Nephron progenitor cell (in vitro differentiated cells): ENCODE results near the gene ALDH1B1.

ENCODE experiments used
- DNase-seq: peaks from one replicate; pipeline ENCODE4 v3.0.0; 2021
- H3K27ac Mint-ChIP-seq: 2 replicates; pipeline ENCODE4 v1.8.0; 2021; ENCODE audit warnings: mild to moderate bottlenecking, moderate library complexity, mixed read lengths
- H3K27me3 Mint-ChIP-seq: 2 replicates; pipeline ENCODE4 v1.8.0; 2021; ENCODE audit warnings: mild to moderate bottlenecking, low read depth, mixed read lengths; ENCODE audit not compliant: poor library complexity
- H3K36me3 Mint-ChIP-seq: 2 replicates; pipeline ENCODE4 v1.8.0; 2021; ENCODE audit warnings: low read depth, mixed read lengths
- H3K4me1 Mint-ChIP-seq: 2 replicates; pipeline ENCODE4 v1.8.0; 2021; ENCODE audit warnings: mixed read lengths
- H3K4me3 Mint-ChIP-seq: 2 replicates; pipeline ENCODE4 v1.8.0; 2021; ENCODE audit warnings: mild to moderate bottlenecking, moderate library complexity, mixed read lengths
- H3K9me3 Mint-ChIP-seq: 2 replicates; pipeline ENCODE4 v1.8.0; 2021; ENCODE audit warnings: mild to moderate bottlenecking, moderate library complexity, mixed read lengths
- TF ChIP-seq, protein P1 (sequence below): fragments of 200-600 bp; sonication (generic); IDR thresholded peaks from 2 replicates; pipeline ENCODE4 v1.5.0; 2021; ENCODE audit warnings: antibody characterized with exemption

The ALDH1B1 gene

DNA sequence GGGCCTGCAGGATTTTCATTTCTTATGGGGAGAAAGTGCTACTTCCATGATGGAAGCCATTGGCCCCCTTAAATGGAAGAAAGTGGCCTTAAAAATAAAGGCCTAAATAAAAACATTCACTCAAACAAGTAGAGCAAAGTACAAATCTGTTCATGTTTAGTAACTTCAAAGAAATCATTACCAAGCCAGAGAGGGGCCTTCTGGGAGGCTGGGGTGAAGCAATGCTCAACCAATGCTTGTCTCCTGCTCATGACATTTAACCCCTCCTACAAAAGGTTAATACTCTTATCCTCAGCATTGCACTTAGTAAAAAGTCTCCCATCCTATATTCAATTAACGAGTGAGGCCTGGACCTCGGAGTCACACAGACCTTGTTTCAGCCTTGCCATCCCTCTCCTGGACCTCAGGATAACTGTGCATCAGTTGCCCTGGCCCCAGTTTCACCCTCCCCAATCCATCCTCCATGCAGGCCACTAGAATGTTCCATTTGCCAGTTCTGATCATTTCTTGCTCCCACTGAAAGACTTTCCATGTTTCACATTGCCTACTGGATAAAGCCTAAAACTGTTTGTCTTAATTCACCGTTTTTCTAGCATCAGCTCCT is 36.9 kb upstream of the ALDH1B1 start:
- H3K27ac Mint-ChIP-seq: no peak overlapping the region
- no peaks in the 10 kb centered on the region for H3K36me3 Mint-ChIP-seq
- DNase-seq: no peak
- H3K4me1 Mint-ChIP-seq: peaks cover 57% of the 10 kb centered on the region
- H3K9me3 Mint-ChIP-seq: peaks cover 2% of the 10 kb centered on the region
- TF ChIP-seq, protein P1, sequence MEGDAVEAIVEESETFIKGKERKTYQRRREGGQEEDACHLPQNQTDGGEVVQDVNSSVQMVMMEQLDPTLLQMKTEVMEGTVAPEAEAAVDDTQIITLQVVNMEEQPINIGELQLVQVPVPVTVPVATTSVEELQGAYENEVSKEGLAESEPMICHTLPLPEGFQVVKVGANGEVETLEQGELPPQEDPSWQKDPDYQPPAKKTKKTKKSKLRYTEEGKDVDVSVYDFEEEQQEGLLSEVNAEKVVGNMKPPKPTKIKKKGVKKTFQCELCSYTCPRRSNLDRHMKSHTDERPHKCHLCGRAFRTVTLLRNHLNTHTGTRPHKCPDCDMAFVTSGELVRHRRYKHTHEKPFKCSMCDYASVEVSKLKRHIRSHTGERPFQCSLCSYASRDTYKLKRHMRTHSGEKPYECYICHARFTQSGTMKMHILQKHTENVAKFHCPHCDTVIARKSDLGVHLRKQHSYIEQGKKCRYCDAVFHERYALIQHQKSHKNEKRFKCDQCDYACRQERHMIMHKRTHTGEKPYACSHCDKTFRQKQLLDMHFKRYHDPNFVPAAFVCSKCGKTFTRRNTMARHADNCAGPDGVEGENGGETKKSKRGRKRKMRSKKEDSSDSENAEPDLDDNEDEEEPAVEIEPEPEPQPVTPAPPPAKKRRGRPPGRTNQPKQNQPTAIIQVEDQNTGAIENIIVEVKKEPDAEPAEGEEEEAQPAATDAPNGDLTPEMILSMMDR: no peak
- H3K27me3 Mint-ChIP-seq: peaks cover 13% of the 10 kb centered on the region
- no peak overlapping the region for H3K4me3 Mint-ChIP-seq

DNA sequence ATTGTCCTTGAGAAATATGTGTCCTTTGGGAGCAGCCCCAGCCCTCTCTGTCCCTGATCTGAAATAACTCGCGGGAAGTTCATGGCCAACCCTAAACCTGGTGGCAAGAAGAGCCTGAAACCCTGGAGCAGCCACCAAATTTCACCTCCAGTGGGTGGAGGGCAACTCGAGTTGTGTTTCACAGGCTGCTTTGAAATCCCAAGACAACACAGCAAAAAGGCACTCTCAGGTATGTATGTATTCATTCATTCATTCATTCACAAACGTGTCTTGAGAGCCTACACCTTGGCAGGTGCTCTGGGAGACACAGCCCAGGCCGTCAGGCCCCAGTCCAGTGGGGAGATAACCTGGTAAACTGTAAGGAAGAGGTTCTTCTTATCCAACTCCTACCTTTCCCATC is 35.7 kb upstream of the ALDH1B1 start:
- Mint-ChIP-seq H3K4me1 (peaks cover 69% of the 10 kb centered on the region), H3K9me3 (no peaks in the 10 kb centered on the region)

DNA sequence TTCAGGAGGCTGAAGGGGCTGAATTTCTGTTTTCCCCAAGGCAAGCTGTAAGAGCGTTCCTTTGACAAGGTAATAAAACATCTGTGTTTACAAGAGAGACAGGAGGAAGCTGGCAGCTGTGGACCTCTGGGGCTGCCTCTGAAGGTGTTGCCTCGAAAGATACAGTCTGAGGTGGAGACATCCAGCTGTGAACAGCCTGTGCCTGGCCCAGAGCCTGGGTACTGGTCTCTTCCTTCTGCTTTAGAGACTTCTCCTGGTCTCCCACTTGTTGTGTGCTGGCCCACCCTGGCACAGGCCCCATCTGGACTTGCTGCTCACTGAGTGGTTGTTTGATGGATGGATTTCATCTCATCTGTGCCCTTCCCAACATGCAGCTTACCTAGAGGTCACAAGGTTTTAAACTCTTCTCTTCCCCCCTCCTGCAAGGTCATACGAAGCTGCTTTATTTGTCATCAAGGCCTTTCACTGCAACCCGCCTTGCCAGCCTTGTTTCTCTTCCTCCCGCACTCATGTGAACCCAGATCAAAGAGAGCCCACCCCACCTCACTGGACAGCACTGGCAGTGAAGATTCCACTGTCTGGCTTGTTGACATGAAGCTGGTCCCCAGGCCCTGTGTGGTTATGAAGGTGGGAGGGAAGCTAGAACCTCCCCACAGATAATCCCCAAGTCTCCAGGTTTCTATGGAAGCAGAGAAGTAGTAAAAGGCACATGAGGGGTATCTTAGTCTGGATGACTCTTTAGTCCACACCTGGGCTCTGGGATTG is 35.0 kb upstream of the ALDH1B1 start:
- Mint-ChIP-seq H3K27me3 (peaks cover 6% of the 10 kb centered on the region), H3K4me3 (no peak overlapping the region), H3K9me3 (no peaks in the 10 kb centered on the region), H3K27ac (no peak overlapping the region), H3K4me1 (peaks cover 70% of the 10 kb centered on the region), H3K36me3 (no peaks in the 10 kb centered on the region)
- no peak for DNase-seq
- TF ChIP-seq, protein P1: no peak

More for the DNA sequence above, 35.7 kb upstream of the ALDH1B1 start:
- TF ChIP-seq, protein P1: no peak
- H3K36me3 Mint-ChIP-seq: no peaks in the 10 kb centered on the region
- no peak overlapping the region for H3K27ac Mint-ChIP-seq
- no peak overlapping the region for H3K4me3 Mint-ChIP-seq
- peaks cover 11% of the 10 kb centered on the region for H3K27me3 Mint-ChIP-seq
- no peak for DNase-seq

DNA sequence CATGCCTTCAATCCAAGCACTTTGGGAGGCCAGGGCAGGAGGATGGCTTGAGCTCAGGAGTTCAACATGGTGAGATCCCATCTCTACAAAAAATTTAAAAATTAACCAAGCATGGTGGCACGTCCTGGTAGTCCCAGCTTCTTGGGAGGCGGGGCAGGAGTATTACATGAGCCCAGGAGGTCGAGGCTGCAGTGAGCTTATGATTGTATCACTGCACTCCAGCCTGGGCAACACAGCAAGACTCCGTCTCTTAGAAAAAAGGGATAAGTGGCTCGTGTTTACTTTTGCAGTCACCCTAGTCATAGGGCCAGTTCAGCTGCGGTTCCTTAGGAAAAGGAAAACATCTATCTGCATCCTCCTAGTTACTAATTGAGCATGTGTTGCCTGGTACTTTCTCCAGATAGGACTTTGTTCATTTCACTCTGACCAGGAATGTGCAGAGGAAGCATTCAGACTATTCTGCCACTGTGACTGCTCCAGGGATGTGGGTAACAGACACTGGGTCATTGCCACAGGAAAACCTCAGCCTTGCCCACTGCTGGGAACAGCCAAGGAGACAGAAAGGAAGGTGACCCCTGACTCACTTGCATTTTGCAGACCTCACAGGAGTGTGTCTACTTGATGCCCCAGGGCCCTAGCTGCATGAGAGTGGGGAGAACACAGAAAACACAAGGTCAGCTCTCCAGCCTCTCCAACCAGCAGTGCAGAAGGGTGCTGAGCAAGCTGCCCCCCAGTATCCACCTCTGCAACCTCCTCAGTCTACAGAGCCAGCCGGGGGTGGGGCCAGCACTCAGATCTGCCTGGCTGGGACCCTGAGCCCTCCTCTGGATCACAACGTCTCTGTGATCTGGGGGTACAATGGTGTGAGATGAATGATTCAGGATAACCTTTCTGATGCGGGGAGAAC is 33.9 kb upstream of the ALDH1B1 start:
- peaks cover 76% of the 10 kb centered on the region for H3K4me1 Mint-ChIP-seq
- no peaks in the 10 kb centered on the region for H3K9me3 Mint-ChIP-seq
- H3K27ac Mint-ChIP-seq: no peak overlapping the region
- peaks cover 8% of the 10 kb centered on the region for H3K27me3 Mint-ChIP-seq
- no peaks in the 10 kb centered on the region for H3K36me3 Mint-ChIP-seq
- no peak for DNase-seq
- TF ChIP-seq, protein P1: no peak
- H3K4me3 Mint-ChIP-seq: no peak overlapping the region

GRCh38 chr9:38359297-38359653 is 33.2 kb upstream of the ALDH1B1 start:
- Mint-ChIP-seq H3K9me3 (no peaks in the 10 kb centered on the region), H3K4me1 (peaks cover 76% of the 10 kb centered on the region), H3K4me3 (no peak overlapping the region), H3K27me3 (peaks cover 11% of the 10 kb centered on the region), H3K27ac (no peak overlapping the region), H3K36me3 (no peaks in the 10 kb centered on the region)
- TF ChIP-seq, protein P1: no peak
- no peak for DNase-seq
